Panc1 (cell line): ENCODE results near the gene ATAD5. TPM values are rescaled to one million over a fixed set of nuclear protein-coding genes. Genes with fewer than 3 reads are reported as not detected.

Experiments used
- ATAC-seq: fragments of 200-7000 bp; cut with Tn5 transposase; 2 replicates; pipeline ENCODE4 v1.9.1; 2020; ENCODE audit warnings: mild to moderate bottlenecking, moderate library complexity
- BruUV-seq: library from RNA; stranded (reverse); fragments of 400-500 nt; replicated peaks from 2 replicates; lab custom pipeline; 2021; lab: Mats Ljungman, UMichigan
- CTCF ChIA-PET: fragments of 300-600 bp; sonication (Branson Sonifier 250); formaldehyde crosslinking; loops from one replicate; lab custom pipeline; 2022; ENCODE audit warnings: antibody characterized with exemption; lab: Charles Lee
- POLR2A ChIA-PET: fragments of 300-600 bp; sonication (Branson Sonifier 250); formaldehyde crosslinking; loops from one replicate; lab custom pipeline; 2022; ENCODE audit warnings: antibody characterized with exemption; lab: Charles Lee
- DNase-seq: peaks from one replicate; pipeline ENCODE4 v3.0.0-alpha.2; 2010; ENCODE audit warnings: low read depth, low spot score
- H3K27ac ChIP-seq: 2 replicates; pipeline ENCODE4 v1.5.1; 2011; ENCODE audit warnings: mild to moderate bottlenecking, low read length, inconsistent platforms
- H3K27me3 ChIP-seq: fragments of 200-500 bp; sonication (Bioruptor generic); 2 replicates; pipeline ENCODE4 v1.6.0; 2014; ENCODE audit warnings: low read length, inconsistent platforms; ENCODE audit not compliant: control insufficient read depth, insufficient read depth
- H3K36me3 ChIP-seq: fragments of 200-500 bp; sonication (Bioruptor generic); 2 replicates; pipeline ENCODE4 v1.5.1; 2014; ENCODE audit warnings: inconsistent platforms, mild to moderate bottlenecking, low read length, moderate library complexity; ENCODE audit not compliant: control insufficient read depth, insufficient read depth
- H3K4me1 ChIP-seq: 2 replicates; pipeline ENCODE4 v1.5.1; 2011; ENCODE audit warnings: inconsistent platforms, mild to moderate bottlenecking, low read length, moderate library complexity; ENCODE audit not compliant: control insufficient read depth, insufficient read depth
- H3K4me3 ChIP-seq, 2 experiments: 2 replicates each; pipeline ENCODE4 v1.5.1; 2011 to 2012; ENCODE audit warnings: low read depth in 2 of 2, low read length in 2 of 2, mild to moderate bottlenecking in 2 of 2, inconsistent platforms in 1 of 2, moderate library complexity in 1 of 2
- H3K9me3 ChIP-seq: fragments of 200-500 bp; sonication (Bioruptor generic); 2 replicates; pipeline ENCODE4 v1.5.1; 2014; ENCODE audit warnings: low read depth, mild to moderate bottlenecking, inconsistent platforms, low read length, moderate library complexity; ENCODE audit not compliant: control insufficient read depth, insufficient read depth
- POLR2AphosphoS5 ChIP-seq: IDR thresholded peaks from 2 replicates; pipeline ENCODE4 v1.6.1; 2012; ENCODE audit warnings: mild to moderate bottlenecking, low read depth, low read length, moderate library complexity
- REST ChIP-seq, 2 experiments: IDR thresholded peaks; 2 replicates each; pipeline ENCODE4 v1.6.1; 2011 to 2012; ENCODE audit warnings: low read depth in 2 of 2, control low read depth in 1 of 2, low read length in 1 of 2, mild to moderate bottlenecking in 1 of 2, moderate library complexity in 1 of 2; ENCODE audit not compliant: insufficient read depth in 1 of 2
- SIN3A ChIP-seq: IDR thresholded peaks from 2 replicates; pipeline ENCODE4 v1.6.1; 2012; ENCODE audit warnings: low read depth, mild to moderate bottlenecking, low read length, moderate library complexity, borderline replicate concordance; ENCODE audit not compliant: insufficient read depth
- TCF7L2 ChIP-seq: IDR thresholded peaks from 2 replicates; pipeline ENCODE4 v1.6.1; 2011; ENCODE audit warnings: mild to moderate bottlenecking, low read depth, low read length, inconsistent platforms
- in situ Hi-C: cut with HindIII; loops from 2 replicates; pipeline ENCODE4 v1.10.0; 2016; ENCODE audit warnings: low sequenced_read_pairs, low pct_unique_long_range_greater_than_20kb
- intact Hi-C: fragments of 100-400 bp; cut with micrococcal nuclease; formaldehyde crosslinking; loops from one replicate; pipeline ENCODE4 v1.10.0; 2022; ENCODE audit not compliant: unreplicated experiment
- total RNA-seq: library from RNA; stranded (reverse); gene quantifications from one replicate; pipeline ENCODE4 v1.2.1, GENCODE V29; 2021; ENCODE audit not compliant: unreplicated experiment
- TF ChIP-seq, protein P1 (sequence below): fragments of 450-650 bp; IDR thresholded peaks from 2 replicates; pipeline ENCODE4 v1.5.1; 2017; ENCODE audit warnings: mild to moderate bottlenecking

Gene ATAD5
- total RNA-seq, 1 experiment from 2014 or later: 11.5 TPM

- intact Hi-C loops: no loop called here
- Histone ChIP-seq H3K27me3 (no peaks in the 10 kb centered on the region), H3K4me3 (no peak overlapping the region), H3K27ac (no peak overlapping the region), H3K36me3 (no peaks in the 10 kb centered on the region; the same call in 1 of the 2 replicates), H3K9me3 (no peaks in the 10 kb centered on the region), H3K4me1 (no peaks in the 10 kb centered on the region)
- TF ChIP-seq, protein P1, sequence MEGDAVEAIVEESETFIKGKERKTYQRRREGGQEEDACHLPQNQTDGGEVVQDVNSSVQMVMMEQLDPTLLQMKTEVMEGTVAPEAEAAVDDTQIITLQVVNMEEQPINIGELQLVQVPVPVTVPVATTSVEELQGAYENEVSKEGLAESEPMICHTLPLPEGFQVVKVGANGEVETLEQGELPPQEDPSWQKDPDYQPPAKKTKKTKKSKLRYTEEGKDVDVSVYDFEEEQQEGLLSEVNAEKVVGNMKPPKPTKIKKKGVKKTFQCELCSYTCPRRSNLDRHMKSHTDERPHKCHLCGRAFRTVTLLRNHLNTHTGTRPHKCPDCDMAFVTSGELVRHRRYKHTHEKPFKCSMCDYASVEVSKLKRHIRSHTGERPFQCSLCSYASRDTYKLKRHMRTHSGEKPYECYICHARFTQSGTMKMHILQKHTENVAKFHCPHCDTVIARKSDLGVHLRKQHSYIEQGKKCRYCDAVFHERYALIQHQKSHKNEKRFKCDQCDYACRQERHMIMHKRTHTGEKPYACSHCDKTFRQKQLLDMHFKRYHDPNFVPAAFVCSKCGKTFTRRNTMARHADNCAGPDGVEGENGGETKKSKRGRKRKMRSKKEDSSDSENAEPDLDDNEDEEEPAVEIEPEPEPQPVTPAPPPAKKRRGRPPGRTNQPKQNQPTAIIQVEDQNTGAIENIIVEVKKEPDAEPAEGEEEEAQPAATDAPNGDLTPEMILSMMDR: no peak
- TF ChIP-seq TCF7L2: no peak
- TF ChIP-seq SIN3A: no peak
- TF ChIP-seq POLR2AphosphoS5: peak; percentile 43; the same call in 1 of the 2 replicates
- no peak for TF ChIP-seq REST (IDR thresholded peaks at IDR 0.05; ENCODE audit: insufficient read depth in 1 of 2, low read depth in 2 of 2, low read length in 1 of 2)
- BruUV-seq: TSS peak; percentile 42
- ATAC-seq (no peak), DNase-seq (no peak)
- CTCF ChIA-PET: interaction anchor here (0.7 kb wide), 2 partner anchors 34 to 98 kb away, joined by 3 to 14 read pairs; partner anchors contain the start of gene CRLF3
- POLR2A ChIA-PET: interaction anchor here (0.7 kb wide), 1 partner anchor 11 kb away, joined by 4 read pairs; no protein-coding TSS in a partner anchor
- in situ Hi-C loops: no loop called here
Observed at GRCh38 chr17:30790279-30790678, 41.5 kb upstream of the ATAD5 start.

DNA sequence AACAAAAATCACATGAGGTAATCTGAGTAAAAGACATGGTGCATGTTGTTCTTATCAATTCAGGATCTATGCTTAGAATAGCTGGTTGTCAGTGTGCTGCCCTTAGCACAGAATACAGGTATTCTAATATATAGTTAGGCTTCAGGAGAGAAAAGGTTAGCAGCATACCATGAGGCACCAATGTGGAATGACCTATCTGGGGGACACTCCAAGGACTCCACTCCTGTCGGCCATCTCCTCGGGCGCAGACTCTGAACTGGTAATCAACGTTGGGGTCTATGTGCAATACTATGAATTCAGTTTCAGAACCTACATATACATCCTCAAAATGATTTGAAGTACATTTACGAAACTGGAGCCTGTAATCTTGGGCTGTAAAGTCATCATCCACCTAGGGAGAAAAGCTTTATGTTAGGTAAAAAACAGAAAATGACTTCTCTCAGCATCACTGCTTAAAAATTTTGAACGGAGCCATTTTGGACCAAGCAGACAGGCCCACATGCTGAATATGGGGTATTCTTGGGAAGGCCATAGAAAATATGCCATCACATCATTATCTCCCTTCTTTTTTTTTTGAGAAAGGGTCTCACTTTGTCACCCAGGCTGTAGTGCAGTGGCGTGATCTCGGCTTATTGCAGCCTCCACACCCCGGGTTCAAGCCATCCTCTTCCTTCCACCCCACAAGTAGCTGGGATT, 38.3 kb upstream of the ATAD5 start:
- CTCF ChIA-PET: no interaction called here
- no peaks in the 10 kb centered on the region for H3K27me3 ChIP-seq
- in situ Hi-C loops (no loop called here), intact Hi-C loops (no loop called here)
- BruUV-seq: no TSS peak
- H3K27ac ChIP-seq: no peak overlapping the region
- TF ChIP-seq SIN3A (no peak), REST (IDR thresholded peaks at IDR 0.05; ENCODE audit: insufficient read depth in 1 of 2, low read depth in 2 of 2, low read length in 1 of 2) (no peak), POLR2AphosphoS5 (peak; percentile 50), TCF7L2 (no peak)
- TF ChIP-seq, protein P1: no peak
- H3K4me1 ChIP-seq: no peaks in the 10 kb centered on the region
- ATAC-seq (peak; percentile 11; the same call in 1 of the 2 replicates), DNase-seq (no peak)
- POLR2A ChIA-PET: no interaction called here
- H3K36me3 ChIP-seq: no peaks in the 10 kb centered on the region; the same call in 1 of the 2 replicates
- H3K9me3 ChIP-seq: no peaks in the 10 kb centered on the region
- no peak overlapping the region for H3K4me3 ChIP-seq
